HG03457 (cell line): ENCODE results near the gene LCA5L.

ENCODE experiments used
- ATAC-seq: cut with Tn5 transposase; IDR thresholded peaks from one replicate; pipeline ENCODE4 v1.9.1; 2021; ENCODE audit warnings: moderate number of reproducible peaks; ENCODE audit not compliant: unreplicated experiment

Gene LCA5L

DNA sequence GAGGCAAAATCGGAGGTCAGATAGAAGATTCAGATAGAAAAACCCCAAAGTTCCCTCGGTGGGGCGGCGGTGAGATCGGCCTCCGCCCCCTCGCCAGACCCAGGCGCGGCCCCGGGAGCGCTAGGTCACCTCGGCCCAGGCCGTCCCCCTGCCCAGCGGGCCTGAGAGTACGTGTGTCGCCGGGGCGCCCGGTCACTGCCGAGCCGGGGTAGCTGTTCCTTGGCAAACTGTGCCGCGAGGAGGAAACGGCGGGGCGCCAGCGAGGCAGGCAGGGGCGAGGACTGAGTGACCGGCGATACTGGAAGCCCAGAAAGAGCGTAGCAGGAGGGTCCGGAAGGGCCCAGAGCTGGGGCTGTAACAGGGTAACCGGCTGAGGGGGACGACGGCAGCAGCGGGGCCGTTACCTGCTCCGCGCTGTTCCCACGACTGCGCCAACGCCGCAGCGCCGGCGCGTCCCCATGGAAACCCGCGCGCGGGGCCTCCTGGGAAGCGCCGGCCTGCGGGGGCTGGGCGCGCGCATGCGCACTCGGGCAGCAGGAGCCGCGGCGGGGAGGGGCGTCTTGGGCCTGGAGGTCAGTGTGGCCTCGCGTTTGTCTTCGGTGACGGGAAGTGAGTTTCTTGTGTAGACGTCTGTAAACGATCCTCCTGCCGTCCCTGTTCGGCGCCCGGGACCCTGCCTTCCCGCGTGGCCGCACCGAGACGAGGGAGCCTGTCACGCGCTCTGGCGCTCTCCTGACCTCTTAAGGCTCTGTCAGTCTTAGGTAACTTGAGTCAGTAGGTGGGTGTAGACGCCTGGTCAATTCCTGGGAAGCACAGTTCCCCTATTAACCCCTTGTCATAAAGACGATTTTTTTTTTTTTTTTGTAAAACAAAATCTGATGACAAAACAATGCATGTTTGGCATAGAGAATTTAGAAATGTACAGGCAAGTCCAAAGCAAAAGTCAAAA lies at the start of gene LCA5L:
TSS of gene LCA5L (minus strand) at position 458 of the 949 bp plus-strand sequence. CDS start 17,285 bp downstream, outside the sequence.
- peak; percentile 79 for ATAC-seq

GRCh38 chr21:39489380-39489924 lies 43.9 kb upstream of the LCA5L start:
- ATAC-seq = no peak

GRCh38 chr21:39484711-39485276 lies 39.2 kb upstream of the LCA5L start:
- no peak for ATAC-seq

- no peak for ATAC-seq
These were observed 38.3 kb upstream of the LCA5L start for GRCh38 chr21:39483917-39484316.

- no peak for ATAC-seq
These were observed 36.3 kb upstream of the LCA5L start for GRCh38 chr21:39481886-39482285.

DNA sequence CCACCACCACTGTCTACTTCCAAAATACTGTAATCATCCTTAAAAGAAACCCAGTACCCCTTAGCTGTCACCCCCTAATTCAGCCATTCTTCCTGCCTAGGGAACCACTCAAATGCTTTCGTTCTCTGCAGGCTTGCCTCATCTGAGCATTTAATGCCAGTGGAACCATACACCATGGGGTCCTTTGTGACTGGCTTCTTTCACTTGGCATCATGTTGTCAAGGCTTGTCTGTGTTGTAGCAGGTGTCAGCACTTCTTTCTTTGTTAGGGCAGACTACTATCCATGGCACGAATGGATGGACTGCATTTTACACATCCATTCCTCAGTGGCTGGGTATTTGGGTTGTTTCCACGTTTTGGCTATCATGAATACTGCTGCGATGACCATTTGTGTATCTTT lies 34.7 kb upstream of the LCA5L start:
- no peak for ATAC-seq

DNA sequence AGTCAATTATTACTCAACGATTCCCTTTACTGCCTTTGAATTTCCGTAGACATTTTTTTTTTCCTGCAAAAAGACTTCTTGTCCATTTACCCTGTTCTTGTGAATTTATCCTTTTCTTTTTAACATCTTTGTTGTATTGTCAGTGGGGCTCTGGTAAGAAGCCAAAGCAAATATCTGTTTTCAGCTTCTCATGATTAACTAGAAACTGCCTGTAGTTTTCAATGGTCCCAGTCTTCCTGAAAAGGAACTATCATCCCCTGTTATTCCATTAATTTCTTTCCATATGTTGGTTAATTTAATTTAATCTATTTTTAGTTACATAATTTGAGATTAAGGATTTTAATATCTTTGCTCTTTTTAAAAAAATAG lies 34.2 kb upstream of the LCA5L start:
- no peak for ATAC-seq

DNA sequence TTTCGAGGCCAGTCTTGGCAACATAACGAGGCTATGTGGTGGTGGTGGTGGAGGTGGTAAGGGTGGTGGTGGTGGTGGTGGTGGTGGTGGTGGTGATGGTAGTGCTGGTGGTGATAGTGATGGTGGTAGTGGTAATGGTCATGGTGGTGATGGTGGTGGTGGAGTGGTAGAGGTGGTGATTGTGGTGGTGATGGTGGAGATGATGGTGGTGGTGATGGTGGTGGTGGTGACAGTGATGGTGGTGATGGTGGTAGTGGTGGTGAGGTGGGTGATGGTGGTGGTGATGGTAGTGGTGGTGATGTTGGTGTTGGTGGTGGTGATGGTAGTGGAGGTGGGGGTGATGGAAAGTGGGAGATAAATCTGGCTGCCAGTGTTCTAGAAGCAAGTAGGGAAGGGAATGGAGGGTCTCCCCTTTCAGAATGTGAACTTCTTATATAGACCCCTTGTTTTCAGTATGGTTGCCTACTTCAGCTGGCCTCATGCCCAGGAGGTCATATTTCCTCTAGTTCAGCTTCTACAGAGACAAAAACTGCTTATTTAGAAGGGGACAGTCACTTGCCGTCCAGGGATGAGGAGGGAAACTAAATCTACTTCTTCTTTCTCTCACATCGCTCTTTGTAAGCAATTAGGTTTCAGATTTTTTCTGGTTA lies 33.7 kb upstream of the LCA5L start:
- no peak for ATAC-seq

DNA sequence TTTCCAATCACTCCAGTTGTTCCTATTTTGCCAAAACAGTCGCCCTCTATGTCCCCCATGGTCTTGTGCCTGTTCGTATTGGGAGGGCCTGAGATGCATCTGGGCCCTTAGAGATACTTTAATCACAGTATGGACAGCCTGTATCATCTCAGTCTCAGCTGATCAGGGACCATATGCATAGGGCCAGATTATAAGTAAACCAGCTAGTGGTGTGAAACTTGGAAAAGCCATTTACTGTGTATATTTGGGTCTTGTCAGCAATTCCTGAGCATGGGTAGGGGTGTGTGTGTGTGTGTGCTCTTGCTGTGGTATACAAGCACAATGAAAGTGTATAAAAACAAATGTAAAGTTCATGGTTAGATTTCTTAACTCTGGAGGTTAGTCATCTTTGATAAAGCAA lies 29.0 kb upstream of the LCA5L start:
- ATAC-seq = no peak

DNA sequence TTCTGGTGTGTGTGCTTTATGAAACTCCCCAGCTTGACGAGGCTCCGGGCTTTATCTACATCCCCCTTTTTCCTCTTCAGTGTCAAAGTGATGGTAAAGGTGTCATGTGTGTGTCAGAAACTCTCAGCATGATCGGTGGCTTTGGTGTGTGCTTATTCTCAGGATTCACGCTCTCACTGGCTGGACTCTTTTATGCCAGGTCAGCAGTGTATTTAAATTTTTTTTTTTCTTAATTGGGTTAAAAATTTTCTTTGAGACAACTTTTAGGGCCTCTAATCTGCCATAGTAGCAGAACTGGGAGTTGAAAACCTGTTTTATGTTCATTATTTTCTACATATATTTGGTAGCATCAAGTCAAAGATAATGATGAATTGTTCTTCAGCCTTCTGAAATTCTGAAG lies 27.2 kb upstream of the LCA5L start:
- ATAC-seq = no peak

DNA sequence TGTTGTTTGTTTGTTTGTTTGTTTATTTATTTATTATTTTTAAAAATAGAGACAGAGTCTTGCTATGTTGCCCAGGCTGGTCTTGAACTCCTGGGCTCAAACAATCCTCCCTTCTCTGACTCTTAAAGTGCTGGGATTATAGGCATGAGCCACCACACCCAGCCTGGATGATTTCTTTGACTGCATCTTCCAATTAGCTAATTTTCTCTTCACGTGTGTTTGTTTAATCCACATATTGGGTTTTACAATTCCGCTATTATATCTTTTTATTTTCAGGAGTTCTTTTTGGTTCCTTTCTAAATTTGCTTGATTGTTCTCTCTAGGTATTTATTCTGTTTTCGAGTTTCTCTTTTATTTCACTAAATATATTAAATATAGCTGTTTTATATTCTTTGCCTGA lies 26.0 kb upstream of the LCA5L start:
- ATAC-seq = no peak

DNA sequence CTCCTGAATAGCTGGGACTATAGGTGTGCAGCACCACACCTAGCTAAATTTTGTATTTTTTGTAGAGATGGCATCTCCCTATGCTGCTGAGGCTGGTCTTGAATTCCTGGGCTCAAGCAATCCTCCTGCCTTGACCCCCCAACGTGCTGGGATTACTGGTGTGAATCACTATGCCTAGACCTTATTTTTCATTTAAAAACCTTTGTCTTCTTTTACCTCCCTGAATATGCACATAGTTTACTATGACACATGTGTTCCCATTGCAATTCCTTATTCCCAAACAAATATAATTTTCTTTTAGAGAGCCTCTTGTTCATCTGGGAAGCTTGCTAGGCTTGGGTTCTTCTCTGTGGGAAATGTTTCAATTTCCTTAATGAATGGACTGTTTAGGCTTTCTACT lies 23.0 kb upstream of the LCA5L start:
- ATAC-seq = no peak

GRCh38 chr21:39467746-39468145 lies 22.2 kb upstream of the LCA5L start:
- ATAC-seq = no peak

DNA sequence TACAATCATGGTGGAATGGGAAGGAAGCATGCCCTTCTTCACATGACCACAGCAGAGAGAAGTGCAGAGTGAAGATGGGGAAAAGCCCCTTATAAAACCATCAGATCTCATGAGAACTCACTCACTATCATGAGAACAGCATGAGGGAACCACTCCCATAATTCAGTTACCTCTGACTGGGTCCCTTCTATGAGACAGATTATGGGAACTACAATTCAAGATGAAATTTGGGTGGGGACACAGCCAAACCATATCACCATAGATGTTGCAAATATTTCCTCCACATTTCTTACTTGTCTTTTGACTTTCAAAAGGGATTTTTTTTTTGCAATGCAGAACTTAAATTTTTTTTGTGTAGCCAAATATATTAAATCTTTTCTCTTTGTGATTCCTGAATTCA lies 21.0 kb upstream of the LCA5L start:
- no peak for ATAC-seq

DNA sequence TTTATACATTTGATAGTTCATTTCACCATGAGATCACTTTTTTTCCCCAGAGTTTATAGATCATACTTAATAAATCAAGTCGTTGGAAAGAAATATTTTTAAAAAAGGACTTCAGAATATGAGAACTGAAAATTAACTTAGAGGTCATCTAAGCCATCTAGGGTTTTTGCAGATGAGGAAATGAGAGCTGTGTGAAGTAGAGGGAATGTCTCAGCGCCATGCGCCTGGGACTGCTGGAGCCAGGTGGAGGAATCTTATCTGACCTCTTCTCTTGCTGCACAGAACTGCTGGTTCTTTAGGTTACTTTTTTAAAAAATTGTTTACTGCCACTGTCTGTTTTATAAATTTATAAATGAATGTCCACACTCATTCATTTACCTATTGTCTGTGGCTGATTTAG lies 17.7 kb upstream of the LCA5L start:
- ATAC-seq = no peak

- ATAC-seq = peak; percentile 56
These were observed 15.8 kb upstream of the LCA5L start for GRCh38 chr21:39461419-39461818.

- no peak for ATAC-seq
These were observed 11.1 kb upstream of the LCA5L start for GRCh38 chr21:39456665-39457064.

GRCh38 chr21:39454949-39455668 lies 9.5 kb upstream of the LCA5L start:
- ATAC-seq = no peak

DNA sequence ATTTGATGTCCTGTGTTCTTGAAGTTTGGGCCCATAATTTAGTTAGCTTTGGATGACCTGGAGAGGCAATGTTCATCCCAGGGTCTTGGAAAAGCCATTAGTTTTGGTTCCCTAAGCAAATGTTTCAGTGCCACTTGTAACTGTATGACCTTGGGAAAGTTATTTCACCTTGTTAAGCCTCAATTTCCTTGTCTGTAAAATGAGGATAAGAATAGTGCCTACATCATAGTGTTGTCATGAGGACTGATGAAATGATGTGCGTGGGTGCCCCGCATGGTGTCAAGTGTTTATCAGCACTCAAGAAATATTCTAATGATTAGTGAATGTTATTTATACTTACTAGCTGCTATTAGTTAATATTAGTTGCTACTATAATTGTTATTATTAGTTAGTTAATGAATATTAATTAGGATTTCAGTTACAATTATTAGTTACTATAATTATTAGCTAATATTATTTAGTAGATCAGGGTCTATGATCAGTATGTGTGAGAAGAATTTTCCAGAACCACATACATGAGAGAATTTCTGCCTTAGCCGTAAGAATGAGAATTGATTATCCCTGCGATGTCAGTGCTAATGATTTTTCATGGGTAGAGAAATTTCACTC lies 8.1 kb upstream of the LCA5L start:
- no peak for ATAC-seq

GRCh38 chr21:39452970-39453342 lies 7.4 kb upstream of the LCA5L start:
- no peak for ATAC-seq
